ENCODE measurements around the gene ADAMTS6.
"Not testable (repeated sequence)": the region's sequence is repeated elsewhere in the genome, so short reads cannot be mapped to it uniquely, and the experiment has no call there.

Gene ADAMTS6

GRCh38 chr5:65474130-65474711 is 7.5 kb downstream of the ADAMTS6 start:
- no peak for DNase-seq (ENCODE audit: low read depth)

- DNase-seq (ENCODE audit: low read depth) = no peak
Measured at GRCh38 chr5:65468633-65469032, 13.1 kb downstream of the ADAMTS6 start.

- DNase-seq (ENCODE audit: low read depth) = no peak
Measured at GRCh38 chr5:65462139-65462705, 19.5 kb downstream of the ADAMTS6 start.

GRCh38 chr5:65461490-65461889 is 20.2 kb downstream of the ADAMTS6 start:
- no peak for DNase-seq (ENCODE audit: low read depth)

- no peak for DNase-seq (ENCODE audit: low read depth)
Measured at GRCh38 chr5:65459995-65460394, 21.7 kb downstream of the ADAMTS6 start.

- DNase-seq (ENCODE audit: low read depth) = no peak
Measured at GRCh38 chr5:65455064-65455463, 26.7 kb downstream of the ADAMTS6 start.

- no peak for DNase-seq (ENCODE audit: low read depth)
Measured at GRCh38 chr5:65451436-65451835, 30.3 kb downstream of the ADAMTS6 start.

- DNase-seq (ENCODE audit: low read depth) = no peak
Measured at GRCh38 chr5:65446682-65447081, 35.0 kb downstream of the ADAMTS6 start.

- DNase-seq (ENCODE audit: low read depth) = no peak
Measured at GRCh38 chr5:65441800-65442199, 39.9 kb downstream of the ADAMTS6 start.

GRCh38 chr5:65440456-65440855 is 41.3 kb downstream of the ADAMTS6 start:
- DNase-seq (ENCODE audit: low read depth) = no peak

- DNase-seq (ENCODE audit: low read depth) = no peak
Measured at GRCh38 chr5:65434122-65434521, 47.6 kb downstream of the ADAMTS6 start.

- no peak for DNase-seq (ENCODE audit: low read depth)
Measured at GRCh38 chr5:65426656-65427055, 55.1 kb downstream of the ADAMTS6 start.

- DNase-seq (ENCODE audit: low read depth) = no peak
Measured at GRCh38 chr5:65423623-65424022, 58.1 kb downstream of the ADAMTS6 start.

- DNase-seq (ENCODE audit: low read depth) = no peak
Measured at GRCh38 chr5:65418661-65419060, 63.1 kb downstream of the ADAMTS6 start.

GRCh38 chr5:65413822-65414221 is 67.9 kb downstream of the ADAMTS6 start:
- DNase-seq (ENCODE audit: low read depth) = no peak

- no peak for DNase-seq (ENCODE audit: low read depth)
Measured at GRCh38 chr5:65412842-65413241, 68.9 kb downstream of the ADAMTS6 start.

- DNase-seq (ENCODE audit: low read depth) = no peak
Measured at GRCh38 chr5:65411356-65411755, 70.4 kb downstream of the ADAMTS6 start.

GRCh38 chr5:65395526-65396155 is 86.1 kb downstream of the ADAMTS6 start:
- DNase-seq (ENCODE audit: low read depth) = no peak

GRCh38 chr5:65394087-65394486 is 87.6 kb downstream of the ADAMTS6 start:
- DNase-seq (ENCODE audit: low read depth) = no peak

- DNase-seq (ENCODE audit: low read depth) = no peak
Measured at GRCh38 chr5:65391591-65391990, 90.1 kb downstream of the ADAMTS6 start.

GRCh38 chr5:65390208-65390607 is 91.5 kb downstream of the ADAMTS6 start:
- no peak for DNase-seq (ENCODE audit: low read depth)

GRCh38 chr5:65383859-65384258 is 97.9 kb downstream of the ADAMTS6 start:
- no peak for DNase-seq (ENCODE audit: low read depth)

- DNase-seq (ENCODE audit: low read depth) = no peak
Measured at GRCh38 chr5:65382582-65382981, 99.1 kb downstream of the ADAMTS6 start.

- DNase-seq (ENCODE audit: low read depth) = not testable (repeated sequence)
Measured at GRCh38 chr5:65370505-65370904, 111.2 kb downstream of the ADAMTS6 start.

Measured in activated T-cell treated with anti-CD3 and anti-CD28 coated beads for 48 hours (primary cell).